Body of pancreas (tissue), 4 donors: Measurements from ENCODE around the gene SCN5A. TPM values are rescaled to one million over a fixed set of nuclear protein-coding genes. Genes with fewer than 3 reads are reported as not detected.
"Not testable (repeated sequence)": the region's sequence is repeated elsewhere in the genome, so short reads cannot be mapped to it uniquely, and the experiment has no call there.

Source experiments
- ATAC-seq: fragments of 150-250 bp; one replicate; pipeline ENCODE4 v1.9.1; 2016
- DNase-seq, 4 donors: peaks; one replicate each; pipeline ENCODE4 v3.0.0-alpha.2; 2019
- H3K27ac ChIP-seq, 4 donors: fragments of 200-600 bp; sonication (generic); 1 replicate in 3 of 4; 2 replicates in 1 of 4; pipeline versions ENCODE4 v1.5.1 to v1.6.1; 2016 to 2019; ENCODE audit warnings: mild to moderate bottlenecking in 1 of 4, mixed read lengths in 1 of 4, moderate library complexity in 1 of 4
- H3K27me3 ChIP-seq, 2 donors: fragments of 200-600 bp; sonication (generic); one replicate each; pipeline ENCODE4 v1.6.0; 2016; ENCODE audit warnings: mild to moderate bottlenecking in 1 of 2
- H3K36me3 ChIP-seq, 2 donors: fragments of 200-600 bp; sonication (generic); replicated peaks in 1 of 2; 2 replicates each; pipeline ENCODE4 v1.5.1; 2016; ENCODE audit warnings: low read depth in 2 of 2; ENCODE audit not compliant: insufficient read depth in 1 of 2
- H3K4me1 ChIP-seq: fragments of 200-600 bp; sonication (generic); one replicate; pipeline ENCODE4 v1.6.0; 2016
- H3K4me3 ChIP-seq, 2 donors: fragments of 200-600 bp; sonication (generic); 1 replicate in 1 of 2; 2 replicates in 1 of 2; pipeline ENCODE4 v1.5.1; 2016 to 2019
- H3K9me3 ChIP-seq, 3 donors: fragments of 200-600 bp; sonication (generic); 1 replicate in 2 of 3; 2 replicates in 1 of 3; pipeline ENCODE4 v1.5.1; 2016
- POLR2A ChIP-seq, 3 donors: fragments of 450-650 bp; IDR thresholded peaks; one replicate each; pipeline ENCODE4 v1.6.1; 2016; ENCODE audit warnings: antibody characterized with exemption in 3 of 3, mild to moderate bottlenecking in 2 of 3
- WGBS, 2 donors: methylation state at CpG; one replicate each; pipeline ENCODE4 v1.1.5; 2017; 5-methylcytosine and 5-hydroxymethylcytosine counted together
- intact Hi-C: fragments of 100-400 bp; cut with DNase I; formaldehyde crosslinking; loops from one replicate; pipeline ENCODE4 v1.15.1; 2023
- total RNA-seq, 2 donors: library from RNA; depleted of rRNA; stranded (reverse); fragments of >200 nt; gene quantifications; one replicate each; pipeline ENCODE4 v1.1.0, GENCODE V29; 2016
- TF ChIP-seq, protein P1 (sequence below), 7 experiments: fragments of 450-650 bp in 4 of 7; fragments of 200-600 bp in 3 of 7; sonication (generic) in 3 of 7; IDR thresholded peaks; one replicate each; pipeline ENCODE4 v1.5.1; 2016 to 2019; ENCODE audit warnings: antibody characterized with exemption in 7 of 7

The SCN5A gene
- total RNA-seq, 2 donors from 2014 or later: 0.26 TPM; not detected in 1

DNA sequence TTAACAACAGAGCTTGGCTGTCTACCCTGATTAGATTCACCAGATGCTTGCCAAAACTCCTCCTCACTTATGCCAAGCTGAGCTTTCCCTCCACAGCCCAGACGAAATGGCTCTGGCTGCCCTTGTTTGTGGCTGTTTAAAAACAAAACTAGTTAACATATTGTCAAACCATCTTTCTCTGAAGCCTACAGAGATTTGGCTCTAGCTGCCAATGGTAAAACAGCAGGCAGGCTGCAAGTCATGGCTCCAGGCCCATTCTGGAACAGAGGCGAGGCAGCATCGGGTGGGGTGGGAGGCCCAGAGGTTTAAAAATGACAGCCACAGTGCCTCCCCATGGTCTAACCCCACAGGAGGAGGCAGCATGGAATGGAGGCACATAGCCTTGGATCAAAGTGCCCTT lies 75.9 kb downstream of the SCN5A start:
- intact Hi-C loops: no loop called here
- Histone ChIP-seq H3K4me3 (no peak overlapping the region), H3K4me1 (no peaks in the 10 kb centered on the region), H3K27me3 (no peaks in the 10 kb centered on the region), H3K27ac (no peak overlapping the region), H3K36me3 (no peaks in the 10 kb centered on the region), H3K9me3 (no peaks in the 10 kb centered on the region)
- DNase-seq (no peak), ATAC-seq (no peak)
- TF ChIP-seq POLR2A (IDR thresholded peaks at IDR 0.05): no peak
- 62 to 79% methylated on average over 3 of the region's 3 CpGs for WGBS, 2 donors

DNA sequence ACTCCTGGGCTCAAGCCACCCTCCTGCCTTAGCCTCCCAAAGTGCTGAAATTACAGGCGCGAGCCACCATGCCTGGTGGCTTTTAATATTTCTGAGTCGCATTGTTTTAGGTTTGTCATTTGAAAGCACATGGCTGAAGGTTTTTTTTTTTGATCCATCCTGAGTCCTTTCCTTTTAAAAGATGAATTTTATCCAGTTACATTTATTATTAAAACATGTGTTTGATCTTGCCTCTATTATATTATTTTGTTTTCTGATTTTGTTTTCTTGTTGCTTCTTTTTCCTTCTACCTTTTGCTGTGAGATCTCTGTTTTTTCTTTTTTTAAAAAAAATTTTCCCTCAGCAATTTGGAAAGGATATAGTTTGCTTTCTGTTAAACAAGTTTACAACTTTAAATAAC lies 76.4 kb downstream of the SCN5A start:
- ATAC-seq (no peak), DNase-seq (no peak)
- H3K4me3 ChIP-seq: no peak overlapping the region
- intact Hi-C loops: no loop called here
- H3K36me3 ChIP-seq: no peaks in the 10 kb centered on the region
- no peaks in the 10 kb centered on the region for H3K27me3 ChIP-seq
- WGBS, 2 donors: 83 to 96% methylated on average over 3 of the region's 3 CpGs
- no peaks in the 10 kb centered on the region for H3K9me3 ChIP-seq
- H3K27ac ChIP-seq: no peak overlapping the region
- H3K4me1 ChIP-seq: no peaks in the 10 kb centered on the region
- TF ChIP-seq, protein P1, sequence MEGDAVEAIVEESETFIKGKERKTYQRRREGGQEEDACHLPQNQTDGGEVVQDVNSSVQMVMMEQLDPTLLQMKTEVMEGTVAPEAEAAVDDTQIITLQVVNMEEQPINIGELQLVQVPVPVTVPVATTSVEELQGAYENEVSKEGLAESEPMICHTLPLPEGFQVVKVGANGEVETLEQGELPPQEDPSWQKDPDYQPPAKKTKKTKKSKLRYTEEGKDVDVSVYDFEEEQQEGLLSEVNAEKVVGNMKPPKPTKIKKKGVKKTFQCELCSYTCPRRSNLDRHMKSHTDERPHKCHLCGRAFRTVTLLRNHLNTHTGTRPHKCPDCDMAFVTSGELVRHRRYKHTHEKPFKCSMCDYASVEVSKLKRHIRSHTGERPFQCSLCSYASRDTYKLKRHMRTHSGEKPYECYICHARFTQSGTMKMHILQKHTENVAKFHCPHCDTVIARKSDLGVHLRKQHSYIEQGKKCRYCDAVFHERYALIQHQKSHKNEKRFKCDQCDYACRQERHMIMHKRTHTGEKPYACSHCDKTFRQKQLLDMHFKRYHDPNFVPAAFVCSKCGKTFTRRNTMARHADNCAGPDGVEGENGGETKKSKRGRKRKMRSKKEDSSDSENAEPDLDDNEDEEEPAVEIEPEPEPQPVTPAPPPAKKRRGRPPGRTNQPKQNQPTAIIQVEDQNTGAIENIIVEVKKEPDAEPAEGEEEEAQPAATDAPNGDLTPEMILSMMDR (IDR thresholded peaks at IDR 0.05): no peak
- TF ChIP-seq POLR2A (IDR thresholded peaks at IDR 0.05): no peak

DNA sequence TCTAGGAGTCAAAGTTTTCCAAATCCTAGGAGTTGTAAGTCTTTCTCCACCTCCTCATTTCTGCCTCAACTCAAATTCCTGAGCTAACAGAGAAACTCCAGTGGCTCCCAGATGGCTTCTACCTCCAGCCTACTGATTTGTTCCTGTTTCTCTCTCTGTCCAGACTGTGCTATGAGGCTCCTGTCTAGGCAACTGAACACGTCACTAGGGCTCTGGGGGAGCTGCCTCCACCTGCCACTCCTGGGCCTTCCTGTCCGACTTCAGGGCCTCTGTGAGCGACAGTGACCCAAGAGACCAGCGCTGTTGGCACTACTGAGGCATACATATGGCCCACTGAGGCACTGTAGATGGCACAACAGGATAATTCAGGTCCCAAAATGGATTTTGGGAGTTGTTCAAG lies 82.0 kb downstream of the SCN5A start:
- TF ChIP-seq, protein P1 (IDR thresholded peaks at IDR 0.05): no peak
- TF ChIP-seq POLR2A (IDR thresholded peaks at IDR 0.05): no peak
- 73 to 79% methylated on average over 4 of the region's 4 CpGs for WGBS, 2 donors
- ATAC-seq (no peak), DNase-seq (peak in 1 of 4 donors; percentile 2)
- H3K9me3 ChIP-seq: no peaks in the 10 kb centered on the region
- no peaks in the 10 kb centered on the region for H3K4me1 ChIP-seq
- H3K36me3 ChIP-seq: no peaks in the 10 kb centered on the region
- intact Hi-C loops: no loop called here
- no peaks in the 10 kb centered on the region for H3K27me3 ChIP-seq
- H3K27ac ChIP-seq: no peak overlapping the region
- no peak overlapping the region for H3K4me3 ChIP-seq

DNA sequence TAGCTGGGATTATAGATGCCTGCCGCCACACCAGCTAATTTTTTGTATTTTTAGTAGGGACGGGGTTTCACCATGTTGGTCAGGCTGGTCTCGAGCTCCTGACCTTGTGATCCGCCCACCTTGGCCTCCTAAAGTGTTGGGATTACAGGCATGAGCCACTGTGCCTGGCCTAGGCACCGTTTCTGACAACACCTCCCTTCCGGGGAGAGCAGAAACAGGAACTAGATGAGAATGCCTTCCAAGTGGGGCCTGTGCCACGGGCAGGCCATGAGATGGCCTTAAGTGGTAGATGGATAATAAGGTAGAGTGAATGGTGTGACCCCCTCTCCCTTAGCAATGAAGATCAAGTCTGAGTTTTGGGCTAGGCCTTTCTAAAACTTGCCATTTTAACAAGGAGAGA lies 82.7 kb downstream of the SCN5A start:
- H3K27ac ChIP-seq, H3K36me3 ChIP-seq, H3K27me3 ChIP-seq, H3K9me3 ChIP-seq, H3K4me3 ChIP-seq, H3K4me1 ChIP-seq, intact Hi-C loops, ATAC-seq, DNase-seq: not testable (repeated sequence)
- WGBS, 2 donors: 78 to 88% methylated on average over 7 of the region's 7 CpGs

DNA sequence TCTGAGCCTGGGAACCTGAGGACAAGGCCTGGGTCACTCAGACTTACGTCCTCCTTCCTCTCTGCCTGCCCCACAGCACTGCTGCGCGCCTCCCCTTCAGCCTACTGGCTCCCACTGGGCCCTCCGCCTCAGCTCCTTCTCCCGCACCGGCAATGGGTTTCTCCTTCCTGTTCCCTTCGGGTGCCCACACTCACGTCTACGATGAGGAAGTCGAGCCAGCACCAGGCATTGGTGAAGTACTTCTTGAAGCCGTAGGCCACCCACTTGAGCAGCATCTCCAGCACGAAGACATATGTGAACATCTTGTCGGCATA lies 83.3 kb downstream of the SCN5A start:
- ATAC-seq: no peak
- Histone ChIP-seq H3K27me3 (no peaks in the 10 kb centered on the region), H3K36me3 (no peaks in the 10 kb centered on the region), H3K4me1 (no peaks in the 10 kb centered on the region), H3K9me3 (no peaks in the 10 kb centered on the region), H3K4me3 (no peak overlapping the region), H3K27ac (no peak overlapping the region)
- TF ChIP-seq, protein P1 (IDR thresholded peaks at IDR 0.05): no peak
- no peak for TF ChIP-seq POLR2A (IDR thresholded peaks at IDR 0.05)
- 87 to 92% methylated on average over 13 of the region's 13 CpGs for WGBS, 2 donors
- intact Hi-C loops: no loop called here
- peak in 1 of 4 donors; percentile 0 for DNase-seq

DNA sequence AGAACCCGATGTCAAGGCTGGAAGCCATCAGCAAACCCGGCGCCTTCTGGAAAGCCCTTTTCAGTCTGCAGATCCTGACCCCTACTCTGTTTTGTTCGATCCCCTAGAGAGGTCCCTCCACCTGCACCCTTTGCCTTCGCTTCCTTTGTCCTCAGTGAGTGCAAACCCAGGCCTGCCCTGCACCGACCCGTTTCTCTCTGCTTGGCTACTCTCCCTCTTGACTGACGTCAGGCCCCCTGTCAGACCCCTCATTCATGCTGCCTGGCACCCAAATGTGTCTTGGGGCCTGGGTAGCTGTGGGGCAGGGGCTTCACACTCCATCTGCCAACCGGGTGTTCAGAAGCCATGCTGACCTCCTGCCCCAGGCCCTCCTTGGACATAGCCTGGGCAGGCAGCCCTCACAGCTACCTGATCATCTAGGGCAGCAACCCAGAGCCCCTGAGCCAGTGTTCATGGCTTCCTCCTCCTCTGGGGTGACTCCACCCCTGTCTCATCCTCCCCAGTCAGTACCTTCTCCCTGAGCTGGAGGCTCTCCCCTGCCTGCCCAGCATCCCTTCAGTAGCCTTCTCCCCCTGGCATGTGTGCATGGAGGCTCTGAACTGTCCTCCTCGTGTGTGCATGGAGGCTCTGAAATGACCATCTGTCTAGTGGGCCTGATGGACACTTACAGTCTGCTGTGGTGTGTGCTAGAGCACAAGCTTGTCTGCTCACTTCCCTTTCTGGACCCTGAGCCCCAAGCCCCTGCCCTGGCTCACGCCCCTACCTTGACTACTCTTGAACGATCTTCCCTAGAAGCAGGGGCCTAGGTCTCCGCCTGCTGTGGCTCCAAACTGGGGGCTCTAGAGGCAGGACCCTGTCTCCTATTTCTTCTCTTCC lies 83.9 kb downstream of the SCN5A start:
- ATAC-seq: no peak
- 79 to 80% methylated on average over 13 of the region's 13 CpGs for WGBS, 2 donors

More for the DNA sequence above, 83.9 kb downstream of the SCN5A start:
- Histone ChIP-seq H3K27me3 (no peaks in the 10 kb centered on the region), H3K27ac (no peak overlapping the region), H3K4me3 (no peak overlapping the region), H3K9me3 (no peaks in the 10 kb centered on the region), H3K36me3 (no peaks in the 10 kb centered on the region), H3K4me1 (no peaks in the 10 kb centered on the region)
- peak in 1 of 4 donors; percentile 1 for DNase-seq
- TF ChIP-seq, protein P1 (IDR thresholded peaks at IDR 0.05): no peak
- TF ChIP-seq POLR2A (IDR thresholded peaks at IDR 0.05): no peak
- intact Hi-C loops: no loop called here
